Suppressor macrophage (primary cell): ENCODE results near the gene VWC2L.

Experiments used
- DNase-seq, 4 experiments: peaks; one replicate each; pipeline ENCODE4 v3.0.0-alpha.2; 2020 to 2022

Gene VWC2L

GRCh38 chr2:214542866-214543265 is 132.0 kb downstream of the VWC2L start:
- no peak for DNase-seq

GRCh38 chr2:214543386-214543955 is 132.6 kb downstream of the VWC2L start:
- no peak for DNase-seq

GRCh38 chr2:214545898-214546542 is 135.2 kb downstream of the VWC2L start:
- DNase-seq: no peak

- no peak for DNase-seq
These were observed 137.1 kb downstream of the VWC2L start for GRCh38 chr2:214547931-214548330.

GRCh38 chr2:214549946-214550345 is 139.1 kb downstream of the VWC2L start:
- DNase-seq: no peak

- DNase-seq: peak; percentile 7 to 51 (median 28)
These were observed 139.9 kb downstream of the VWC2L start for GRCh38 chr2:214550786-214551185.

GRCh38 chr2:214557884-214558283 is 147.0 kb downstream of the VWC2L start:
- DNase-seq: no peak

- no peak for DNase-seq
These were observed 147.5 kb downstream of the VWC2L start for GRCh38 chr2:214558341-214558740.

- peak; percentile 22 to 61 (median 50) for DNase-seq
These were observed 149.3 kb downstream of the VWC2L start for GRCh38 chr2:214560176-214560575.

- no peak for DNase-seq
These were observed 149.8 kb downstream of the VWC2L start for GRCh38 chr2:214560618-214561190.

- DNase-seq: no peak
These were observed 154.4 kb downstream of the VWC2L start for GRCh38 chr2:214565246-214565645.

- DNase-seq: no peak
These were observed 155.6 kb downstream of the VWC2L start for GRCh38 chr2:214566457-214566856.

GRCh38 chr2:214569419-214570035 is 158.7 kb downstream of the VWC2L start:
- DNase-seq: no peak

GRCh38 chr2:214574084-214574781 is 163.4 kb downstream of the VWC2L start:
- no peak for DNase-seq

GRCh38 chr2:214575030-214575429 is 164.2 kb downstream of the VWC2L start:
- DNase-seq: peak in 1 of 4 experiments; percentile 3

GRCh38 chr2:214575465-214575864 is 164.6 kb downstream of the VWC2L start:
- no peak for DNase-seq

GRCh38 chr2:214577769-214578168 is 166.9 kb downstream of the VWC2L start:
- DNase-seq: no peak

GRCh38 chr2:214578442-214578841 is 167.6 kb downstream of the VWC2L start:
- no peak for DNase-seq

- no peak for DNase-seq
These were observed 168.2 kb downstream of the VWC2L start for GRCh38 chr2:214579035-214579434.

GRCh38 chr2:214587442-214587841 is 176.6 kb downstream of the VWC2L start:
- no peak for DNase-seq

- DNase-seq: no peak
These were observed 180.5 kb downstream of the VWC2L start for GRCh38 chr2:214591366-214591765.

- no peak for DNase-seq
These were observed 181.2 kb downstream of the VWC2L start for GRCh38 chr2:214592011-214592410.

GRCh38 chr2:214593727-214594126 is 182.9 kb downstream of the VWC2L start:
- DNase-seq: no peak
